HG03139 (cell line): ENCODE results near the gene SPTY2D1.
"Not testable (repeated sequence)": the region's sequence is repeated elsewhere in the genome, so short reads cannot be mapped to it uniquely, and the experiment has no call there.

Experiments used
- ATAC-seq: cut with Tn5 transposase; IDR thresholded peaks from one replicate; pipeline ENCODE4 v1.9.1; 2021; ENCODE audit not compliant: unreplicated experiment

The SPTY2D1 gene

DNA sequence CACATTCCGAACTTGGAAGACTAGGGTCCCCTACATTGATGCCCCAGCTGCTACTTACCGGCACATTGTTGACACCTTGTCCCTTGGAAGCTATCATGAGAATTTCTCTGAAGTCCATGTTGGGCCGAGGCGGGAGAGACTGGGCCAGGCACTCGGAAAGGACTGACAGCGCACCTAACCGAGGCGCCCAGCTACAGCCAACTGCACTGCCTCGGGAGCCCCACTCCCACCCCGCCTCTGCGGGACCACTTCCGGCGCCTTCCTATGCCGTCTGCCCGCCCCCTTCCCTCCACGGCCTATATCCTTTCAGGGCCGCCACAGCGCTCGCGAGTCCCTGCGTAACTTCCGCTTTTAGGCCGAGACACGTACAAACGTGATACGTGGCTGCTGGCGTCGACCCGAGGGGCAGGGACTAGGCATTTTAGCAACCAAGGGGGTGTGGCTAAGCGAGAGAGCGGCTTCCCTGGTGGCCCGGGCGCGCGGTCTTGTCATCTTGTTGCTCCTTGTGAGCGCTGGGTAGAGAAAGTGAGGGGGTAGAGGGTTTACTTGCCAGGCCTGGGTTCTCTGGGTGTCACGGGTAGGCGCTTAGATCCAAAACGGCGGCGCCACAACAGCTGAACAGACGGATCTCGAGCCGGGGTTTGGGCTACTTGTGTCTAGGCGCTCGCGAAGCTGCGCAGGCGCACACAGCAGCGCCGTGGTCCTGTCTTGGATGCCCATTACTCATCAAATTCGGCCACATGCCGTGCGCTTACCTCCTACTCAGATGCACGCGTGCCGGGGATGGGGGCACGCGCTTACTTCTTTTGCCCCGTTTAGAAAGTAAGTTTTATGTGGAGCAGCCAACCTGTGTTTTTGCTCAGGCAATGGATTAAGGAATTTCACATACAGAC is at the start of gene SPTY2D1:
SPTY2D1 (minus strand) TSS at position 203 of the 893 bp plus-strand sequence; CDS start at position 118, 85 bp downstream.
- peak; percentile 89 for ATAC-seq

- no peak for ATAC-seq
Observed at GRCh38 chr11:18682466-18682865, 48.3 kb upstream of the SPTY2D1 start.

GRCh38 chr11:18681949-18682348 is 47.8 kb upstream of the SPTY2D1 start:
- ATAC-seq = not testable (repeated sequence)

- no peak for ATAC-seq
Observed at GRCh38 chr11:18677560-18677959, 43.4 kb upstream of the SPTY2D1 start.

GRCh38 chr11:18676803-18677202 is 42.7 kb upstream of the SPTY2D1 start:
- no peak for ATAC-seq

GRCh38 chr11:18672209-18672608 is 38.1 kb upstream of the SPTY2D1 start:
- ATAC-seq = not testable (repeated sequence)

GRCh38 chr11:18671246-18671645 is 37.1 kb upstream of the SPTY2D1 start:
- ATAC-seq = no peak

DNA sequence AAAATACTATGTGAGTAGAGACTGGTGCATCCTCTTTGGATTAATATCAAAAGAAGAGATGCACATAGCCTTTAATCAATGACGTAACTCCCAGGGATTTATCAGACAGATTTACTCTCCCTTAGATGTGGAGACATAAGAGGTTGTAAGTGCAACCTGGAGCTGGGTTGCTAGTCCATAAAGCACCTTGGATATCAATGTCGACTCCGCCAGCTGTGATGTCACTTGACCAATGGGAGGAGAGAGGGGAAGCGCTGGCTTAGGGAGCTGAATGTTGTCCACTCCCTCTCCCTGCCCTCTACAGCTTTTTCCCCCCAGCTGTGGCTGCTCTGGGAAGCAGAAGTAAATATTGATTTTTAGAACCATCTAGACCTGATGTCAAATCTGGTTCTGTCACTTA is 35.6 kb upstream of the SPTY2D1 start:
- ATAC-seq = no peak

DNA sequence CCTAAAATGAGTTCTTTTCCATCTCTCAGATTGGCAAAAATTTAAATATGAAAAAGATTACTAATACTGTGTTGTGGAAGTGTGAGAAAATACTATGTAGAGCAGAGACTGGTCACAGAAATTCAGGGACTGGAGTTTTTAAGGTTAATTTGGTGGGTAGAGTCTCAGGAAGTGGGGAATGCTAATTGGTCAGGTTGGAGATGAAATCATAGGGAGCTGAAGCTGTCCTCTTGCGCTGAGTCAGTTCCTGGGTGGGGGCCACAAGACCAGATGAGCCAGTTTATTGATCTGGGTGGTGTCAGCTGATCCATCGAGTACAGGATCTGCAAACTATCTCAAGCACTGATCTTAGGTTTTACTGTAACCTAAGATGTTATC is 35.1 kb upstream of the SPTY2D1 start:
- ATAC-seq = no peak

DNA sequence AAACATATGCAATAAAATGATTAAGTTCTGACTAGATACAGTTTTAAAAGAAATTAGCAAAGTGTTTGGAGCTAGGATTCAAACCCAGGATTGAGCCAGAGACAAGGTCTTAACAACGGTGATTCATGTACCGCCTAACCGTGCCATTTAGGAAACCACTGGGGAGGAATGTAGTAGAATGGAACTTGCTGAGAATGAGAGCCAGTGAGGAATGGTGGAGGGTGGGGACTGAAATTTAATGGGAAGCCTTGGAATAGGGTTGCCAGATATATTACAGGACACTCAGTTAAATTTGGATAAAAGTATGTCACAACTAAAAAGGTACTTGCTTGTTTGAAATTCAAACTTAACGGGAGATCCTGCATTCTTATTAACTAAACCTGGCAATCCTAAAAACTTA is 34.0 kb upstream of the SPTY2D1 start:
- no peak for ATAC-seq

DNA sequence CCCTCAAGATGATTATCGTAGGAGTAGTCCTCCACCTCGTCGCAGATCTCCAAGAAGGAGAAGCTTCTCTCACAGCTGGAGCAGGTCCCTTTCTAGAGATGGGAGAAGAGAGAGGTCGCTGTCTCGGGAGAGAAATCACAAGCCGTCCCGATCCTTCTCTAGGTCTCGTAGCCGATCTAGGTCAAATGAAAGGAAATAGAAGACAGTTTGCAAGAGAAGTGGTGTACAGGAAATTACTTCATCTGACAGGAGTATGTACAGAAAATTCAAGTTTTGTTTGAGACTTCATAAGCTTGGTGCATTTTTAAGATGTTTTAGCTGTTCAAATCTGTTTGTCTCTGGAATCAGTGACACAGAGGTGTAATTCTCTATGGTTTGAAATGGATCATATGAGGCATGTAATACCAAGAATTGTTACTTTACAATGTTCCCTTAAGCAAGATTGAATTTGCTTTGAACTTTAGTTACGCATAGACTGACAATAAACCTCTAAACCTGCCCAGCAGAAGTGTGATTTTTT is 31.3 kb upstream of the SPTY2D1 start:
- not testable (repeated sequence) for ATAC-seq

DNA sequence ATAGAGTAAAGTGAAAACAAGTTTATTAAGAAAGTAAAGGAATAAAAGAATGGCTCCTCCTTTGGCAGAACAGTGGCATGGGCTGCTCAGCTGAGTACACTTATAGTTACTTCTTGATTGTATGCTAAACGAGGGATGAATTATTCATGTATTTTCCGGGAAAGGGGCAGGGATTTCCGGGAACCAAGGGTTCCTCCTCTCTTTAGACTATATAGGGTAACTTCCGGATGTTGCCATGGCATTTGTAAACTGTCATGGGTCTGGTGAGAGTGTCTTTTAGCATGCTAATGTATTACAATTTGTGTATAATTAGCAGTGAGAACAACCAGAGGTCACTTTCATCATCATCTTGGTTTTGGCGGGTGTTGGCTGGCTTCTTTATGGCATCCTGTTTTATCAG is 23.5 kb upstream of the SPTY2D1 start:
- no peak for ATAC-seq

DNA sequence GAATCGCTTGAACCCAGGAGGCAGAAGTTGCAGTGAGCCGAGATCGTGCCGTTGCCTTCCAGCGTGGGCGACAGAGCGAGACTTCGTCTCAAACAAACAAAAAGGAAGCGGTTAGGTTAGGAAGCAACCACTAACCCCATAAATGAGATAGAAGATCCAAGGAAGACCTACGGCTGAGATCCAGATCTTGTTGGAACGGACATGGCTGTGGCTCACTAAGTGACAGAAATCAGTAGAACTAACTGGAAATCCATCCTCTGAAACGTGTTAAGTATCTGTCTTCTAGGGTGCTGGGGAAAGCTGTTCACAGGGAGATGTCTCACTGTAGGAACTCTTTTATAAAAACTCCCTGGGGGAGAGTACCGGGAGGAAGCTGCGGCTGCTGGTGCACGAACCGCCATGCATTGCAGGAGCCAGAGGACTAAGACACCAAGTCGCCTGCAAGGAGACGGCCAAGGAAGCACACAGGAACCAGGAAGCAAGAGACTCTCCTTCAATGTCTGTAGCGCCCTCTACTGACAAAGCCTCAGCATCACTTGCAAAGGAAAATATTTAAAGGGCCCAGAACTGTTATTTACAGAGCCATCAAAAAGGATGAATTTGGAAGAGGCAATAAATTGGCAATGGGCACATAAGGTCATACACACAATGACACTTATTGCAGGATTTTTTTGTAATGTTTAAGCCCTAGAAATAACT is 16.9 kb upstream of the SPTY2D1 start:
- peak; percentile 80 for ATAC-seq

DNA sequence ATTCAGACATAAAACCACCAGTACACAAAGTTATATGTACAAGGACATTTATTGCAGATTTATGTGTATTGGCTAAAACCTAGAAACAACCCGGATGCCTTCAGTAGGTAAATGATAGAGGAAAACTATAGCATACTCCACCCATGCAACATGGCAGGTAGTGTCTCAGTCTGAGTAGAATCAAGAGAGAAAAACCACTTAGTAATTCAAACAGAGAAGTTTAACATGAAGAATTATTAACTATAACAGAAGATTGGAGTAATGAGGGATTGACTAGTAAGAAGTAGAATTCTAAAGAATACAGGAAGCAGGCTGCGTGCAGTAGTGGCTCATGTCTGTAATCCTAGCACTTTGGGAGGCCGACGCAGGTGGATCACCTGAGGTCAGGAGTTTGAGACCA is 16.2 kb upstream of the SPTY2D1 start:
- ATAC-seq = no peak

- ATAC-seq = not testable (repeated sequence)
Observed at GRCh38 chr11:18643034-18643433, 8.9 kb upstream of the SPTY2D1 start.

GRCh38 chr11:18641677-18642076 is 7.5 kb upstream of the SPTY2D1 start:
- ATAC-seq = no peak

GRCh38 chr11:18633256-18634139 is 644 bp downstream of the SPTY2D1 start:
- peak; percentile 59 for ATAC-seq

GRCh38 chr11:18632841-18633240 is 1.3 kb downstream of the SPTY2D1 start:
- ATAC-seq = no peak

DNA sequence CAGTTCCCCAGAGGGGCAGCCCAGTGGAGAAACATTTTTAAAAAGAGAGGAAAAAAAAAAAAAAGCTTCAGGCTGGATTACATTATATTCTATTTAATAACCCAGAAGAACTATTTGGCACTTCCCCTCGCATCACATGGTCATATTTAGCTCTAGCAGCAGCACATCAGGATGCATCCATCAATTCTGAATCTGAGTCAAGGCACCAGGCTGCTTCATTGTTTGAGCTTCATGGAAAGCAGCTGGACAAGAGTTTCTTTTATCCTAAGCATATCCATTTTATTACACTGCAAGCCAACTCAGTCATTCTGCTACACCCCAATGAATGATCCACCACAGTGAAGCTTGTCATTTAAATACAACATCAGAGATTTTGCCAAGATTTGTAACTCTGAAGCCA is 10.0 kb downstream of the SPTY2D1 start:
- ATAC-seq = no peak

GRCh38 chr11:18623707-18624106 is 10.4 kb downstream of the SPTY2D1 start:
- ATAC-seq = no peak
